Stimulated activated CD8-positive, alpha-beta memory T cell treated with anti-CD3 and anti-CD28 coated beads, Interleukin-12 subunit alpha, Interleukin-12 subunit beta, amount 100 ng/mL, for 1 hour (primary cell): ENCODE data around the gene GPR155.
"Not testable (repeated sequence)": the region's sequence is repeated elsewhere in the genome, so short reads cannot be mapped to it uniquely, and the experiment has no call there.

ENCODE experiments used
- DNase-seq: peaks from one replicate; pipeline ENCODE4 v3.0.0-alpha.2; 2020; ENCODE audit warnings: low read depth

Gene GPR155

GRCh38 chr2:174438146-174438886, 48.5 kb downstream of the GPR155 start:
- DNase-seq = no peak

DNA sequence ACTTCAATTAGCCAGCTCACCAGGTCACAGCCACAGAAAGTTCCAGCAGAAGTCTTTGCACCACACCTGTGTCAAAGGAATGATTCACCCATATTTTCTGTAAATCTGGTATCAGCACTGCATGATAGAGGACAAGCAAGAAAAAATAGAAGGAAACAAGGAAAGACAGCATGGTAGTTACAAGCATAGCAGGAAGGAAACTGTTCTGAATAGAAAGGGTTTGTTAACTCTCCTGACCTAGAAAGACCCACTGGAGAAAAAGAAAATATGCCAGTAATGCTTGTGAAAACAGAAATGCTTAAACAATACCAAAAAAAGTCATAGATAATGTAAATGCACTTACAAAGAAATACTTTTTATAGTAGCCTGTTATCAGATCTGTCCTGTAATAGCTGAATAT, 50.5 kb downstream of the GPR155 start:
- no peak for DNase-seq

DNA sequence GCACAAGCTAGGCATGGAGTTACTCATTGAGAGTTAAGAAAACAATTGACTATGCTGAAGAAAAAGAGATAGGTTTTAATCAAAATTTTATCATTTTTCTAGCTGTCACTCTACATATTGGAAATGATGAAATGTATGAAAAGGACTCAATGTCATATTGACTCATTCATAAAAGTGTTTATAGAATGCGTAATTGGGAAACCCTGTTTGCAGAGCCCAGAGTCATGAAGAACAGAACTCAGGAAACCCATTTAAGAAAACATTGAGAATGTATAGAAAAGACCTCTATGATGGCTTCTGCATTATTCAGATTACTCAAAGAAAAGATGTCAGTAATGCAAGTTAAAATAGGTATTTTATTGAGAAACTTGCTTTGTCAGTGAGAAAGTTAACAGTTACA, 54.9 kb downstream of the GPR155 start:
- no peak for DNase-seq

- no peak for DNase-seq
Observed at GRCh38 chr2:174430066-174430465, 56.8 kb downstream of the GPR155 start.

GRCh38 chr2:174428214-174428613, 58.6 kb downstream of the GPR155 start:
- no peak for DNase-seq

DNA sequence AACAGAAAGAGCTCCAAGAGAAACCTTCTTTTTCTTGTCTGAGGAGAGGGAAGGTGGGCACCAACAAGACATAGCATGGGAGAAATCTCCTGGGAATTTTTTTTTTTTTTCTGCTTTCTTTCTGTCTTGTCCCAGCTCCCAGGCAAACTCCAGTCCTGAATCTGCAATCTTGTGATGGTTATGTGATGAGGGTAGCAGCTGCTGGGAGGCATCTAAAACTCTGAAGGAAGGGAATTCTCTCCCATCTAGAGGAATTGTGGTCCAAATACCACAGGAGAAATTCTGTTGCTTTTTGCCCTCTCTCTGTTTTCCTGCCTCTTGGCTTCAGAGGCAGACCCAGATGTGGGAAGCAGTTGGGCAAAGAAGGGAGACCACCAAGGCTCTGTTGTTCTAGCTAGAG, 74.6 kb downstream of the GPR155 start:
- no peak for DNase-seq

DNA sequence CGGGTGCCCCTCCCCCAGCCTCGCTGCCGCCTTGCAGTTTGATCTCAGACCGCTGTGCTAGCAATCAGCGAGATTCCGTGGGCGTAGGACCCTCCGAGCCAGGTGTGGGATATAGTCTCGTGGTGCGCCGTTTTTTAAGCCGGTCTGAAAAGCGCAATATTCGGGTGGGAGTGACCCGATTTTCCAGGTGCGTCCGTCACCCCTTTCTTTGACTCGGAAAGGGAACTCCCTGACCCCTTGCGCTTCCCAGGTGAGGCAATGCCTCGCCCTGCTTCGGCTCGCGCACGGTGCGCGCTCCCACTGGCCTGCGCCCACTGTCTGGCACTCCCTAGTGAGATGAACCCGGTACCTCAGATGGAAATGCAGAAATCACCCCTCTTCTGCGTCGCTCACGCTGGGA, 76.8 kb downstream of the GPR155 start:
- not testable (repeated sequence) for DNase-seq

DNA sequence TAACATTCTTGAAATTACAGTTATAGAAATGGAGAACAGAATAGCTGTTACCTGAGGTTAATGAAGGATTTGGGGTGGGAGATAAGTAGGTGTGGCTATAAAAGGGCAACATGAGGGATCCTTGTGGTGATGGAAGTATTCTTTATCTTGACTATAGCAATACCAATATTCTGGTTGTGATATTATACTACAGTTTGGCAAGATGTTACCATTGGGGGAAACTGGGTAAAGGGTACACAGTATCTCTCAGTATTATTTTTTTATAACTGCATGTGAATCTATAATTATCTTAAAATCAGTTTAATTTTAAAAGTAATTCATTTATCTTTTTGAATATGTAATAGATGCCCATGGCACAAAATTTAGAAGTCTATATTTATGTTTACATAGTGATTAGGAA, 83.2 kb downstream of the GPR155 start:
- DNase-seq = no peak

- DNase-seq = no peak
Observed at GRCh38 chr2:174400853-174401252, 86.0 kb downstream of the GPR155 start.

DNA sequence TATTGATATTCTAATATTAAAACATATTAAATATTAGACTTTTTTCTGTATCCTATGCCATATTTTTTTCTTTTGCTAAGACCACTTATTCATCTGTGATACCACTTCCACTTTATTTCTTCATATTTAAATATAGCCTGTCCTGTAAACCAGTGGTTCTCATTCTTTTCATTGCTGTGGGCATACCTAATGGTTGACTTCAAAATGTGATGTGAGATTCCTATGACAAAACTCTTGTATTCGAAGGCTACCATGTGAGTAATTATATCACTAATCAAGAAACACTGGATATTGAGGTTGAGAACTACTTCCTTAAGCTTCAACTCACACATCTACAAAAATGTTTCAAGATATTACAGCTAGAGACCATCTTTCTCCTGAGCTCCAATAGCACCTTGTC, 87.7 kb downstream of the GPR155 start:
- DNase-seq = no peak

DNA sequence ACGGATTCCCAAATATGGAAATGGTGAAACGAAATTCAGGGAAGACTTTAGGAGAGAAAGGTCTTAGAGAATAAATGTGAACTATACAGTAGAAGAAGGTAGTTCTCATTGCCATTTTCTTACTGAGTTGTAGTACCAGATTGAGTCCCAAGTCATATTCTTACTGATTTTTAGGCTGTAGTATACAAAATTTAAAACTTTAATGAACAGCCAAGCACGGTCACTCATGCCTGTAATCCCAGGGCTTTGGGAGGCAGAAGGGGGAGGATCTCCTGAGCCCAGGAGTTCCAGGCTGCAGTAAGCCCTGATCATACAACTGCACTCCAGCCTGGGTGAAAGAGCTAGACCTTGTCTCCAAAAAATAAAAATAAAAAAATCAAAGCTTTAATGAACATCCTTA, 89.1 kb downstream of the GPR155 start:
- no peak for DNase-seq

DNA sequence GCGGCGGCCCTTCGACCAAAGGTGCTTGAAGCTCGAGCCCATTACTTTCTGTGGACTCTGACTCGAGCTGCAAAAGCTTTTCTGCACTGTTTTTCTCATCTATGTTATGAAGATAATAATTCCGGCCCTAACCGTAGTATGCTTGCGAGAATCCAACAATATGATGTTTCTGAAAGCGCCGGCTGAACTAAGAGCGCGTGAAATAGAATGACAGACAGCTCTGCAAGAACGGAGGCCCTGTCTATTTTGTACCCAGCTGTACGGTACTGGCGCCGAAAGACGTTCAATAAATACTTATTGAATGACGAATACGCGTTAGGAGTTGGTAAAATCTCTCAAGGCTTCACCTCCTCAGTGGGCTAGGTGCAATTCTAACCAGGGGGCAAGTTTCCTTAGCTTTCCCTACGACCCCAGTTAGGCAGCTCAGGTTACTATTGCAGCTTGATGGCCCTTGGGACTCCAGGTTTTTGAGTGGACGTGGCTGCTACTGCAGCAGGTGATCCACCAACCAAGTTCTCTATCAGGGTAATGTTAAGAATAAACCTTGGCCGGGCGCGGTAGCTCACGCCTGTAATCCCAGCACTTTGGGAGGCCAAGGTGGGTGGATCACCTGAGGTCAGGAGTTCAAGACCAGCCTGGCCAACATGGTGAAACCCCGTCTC, 90.7 kb downstream of the GPR155 start:
- no peak for DNase-seq

GRCh38 chr2:174395284-174395968, 91.4 kb downstream of the GPR155 start, which contains the start of gene SCRN3:
TSS of gene SCRN3 (plus strand) at chr2:174395730. CDS start at chr2:174398284, 2,554 bp downstream.
- peak; percentile 61 for DNase-seq

- no peak for DNase-seq
Observed at GRCh38 chr2:174392706-174393105, 94.1 kb downstream of the GPR155 start.

DNA sequence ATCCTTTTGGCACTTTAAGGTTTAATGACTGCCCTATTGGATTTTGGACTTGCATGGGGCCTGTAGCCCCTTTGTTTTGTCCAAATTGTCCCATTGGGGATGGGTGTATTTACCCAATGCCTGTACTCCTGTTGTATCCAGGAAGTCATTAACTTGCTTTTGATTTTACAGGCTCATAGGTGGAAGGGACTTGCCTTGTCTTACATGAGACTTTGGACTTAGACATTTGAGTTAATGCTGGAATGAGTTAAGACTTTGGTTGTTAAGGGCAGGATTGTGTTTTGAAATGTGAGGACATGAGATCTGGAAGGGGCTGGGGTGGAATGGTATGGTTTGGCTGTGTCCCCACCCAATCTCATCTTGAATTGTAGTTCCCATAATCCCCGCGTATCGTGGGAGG, 96.5 kb downstream of the GPR155 start:
- not testable (repeated sequence) for DNase-seq

GRCh38 chr2:174389542-174389941, 97.3 kb downstream of the GPR155 start:
- DNase-seq = no peak

DNA sequence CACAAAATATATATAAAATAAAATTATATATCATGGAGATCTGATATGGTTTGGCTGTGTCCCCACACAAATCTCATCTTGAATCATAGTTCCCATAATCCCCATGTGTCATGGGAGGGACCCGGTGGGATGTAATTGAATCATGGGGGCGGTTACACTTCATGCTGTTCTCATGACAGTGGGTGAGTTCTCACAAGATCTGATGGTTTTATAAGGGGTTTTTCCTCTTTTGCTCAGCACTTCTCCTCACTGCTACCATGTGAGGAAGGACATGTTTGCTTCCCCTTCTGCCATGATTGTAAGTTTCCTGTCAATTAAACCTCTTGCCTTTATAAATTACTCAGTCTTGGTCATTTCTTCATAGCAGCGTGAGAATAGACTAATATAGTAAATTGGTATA, 98.1 kb downstream of the GPR155 start:
- DNase-seq = not testable (repeated sequence)

DNA sequence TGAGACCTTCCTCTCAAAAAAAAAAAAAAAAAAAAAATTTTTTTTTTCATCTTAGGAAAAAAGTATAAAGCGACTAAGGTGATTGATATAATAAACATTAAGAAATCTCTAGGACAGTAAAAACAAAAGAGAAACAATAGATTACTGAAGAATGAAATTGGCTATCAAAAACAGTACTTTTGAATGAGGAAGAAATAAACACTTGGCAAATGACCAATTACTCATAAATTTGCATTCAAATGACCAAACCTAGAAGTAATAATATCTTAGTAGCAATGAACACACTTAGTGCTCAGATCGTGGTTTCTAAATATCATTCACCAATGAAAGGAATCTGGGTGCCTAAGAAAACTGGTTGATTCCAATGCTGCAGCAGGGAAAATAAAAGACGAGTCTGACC, 101.6 kb downstream of the GPR155 start:
- DNase-seq = no peak

- no peak for DNase-seq
Observed at GRCh38 chr2:174383796-174384195, 103.0 kb downstream of the GPR155 start.
